Osteoblast (primary cell): ENCODE results near the gene GALNT10. TPM values are rescaled to one million over a fixed set of nuclear protein-coding genes. Genes with fewer than 3 reads are reported as not detected.

Experiments
- DNase-seq: peaks from one replicate; pipeline ENCODE4 v3.0.0; 2011; ENCODE audit warnings: low spot score, mixed read lengths; ENCODE audit not compliant: insufficient read length; ENCODE audit errors: missing footprints
- H2AFZ ChIP-seq: 2 replicates; pipeline ENCODE4 v1.6.0; 2011; ENCODE audit warnings: mild to moderate bottlenecking, low read length
- H3K27ac ChIP-seq: 2 replicates; pipeline ENCODE4 v1.5.1; 2011; ENCODE audit warnings: mild to moderate bottlenecking, low read depth, low read length, moderate library complexity
- H3K27me3 ChIP-seq: 2 replicates; pipeline ENCODE4 v1.6.0; 2012; ENCODE audit warnings: mild to moderate bottlenecking, control low read depth, inconsistent platforms, low read length, moderate library complexity; ENCODE audit not compliant: insufficient read depth
- H3K36me3 ChIP-seq: 2 replicates; pipeline ENCODE4 v1.5.1; 2011; ENCODE audit warnings: mild to moderate bottlenecking, low read length, control low read depth, moderate library complexity; ENCODE audit not compliant: insufficient read depth
- H3K4me1 ChIP-seq: 2 replicates; pipeline ENCODE4 v1.5.1; 2011; ENCODE audit warnings: mild to moderate bottlenecking, low read length, control low read depth, moderate library complexity; ENCODE audit not compliant: insufficient read depth
- H3K4me2 ChIP-seq: 2 replicates; pipeline ENCODE4 v1.6.0; 2011; ENCODE audit warnings: mild to moderate bottlenecking, low read length; ENCODE audit not compliant: insufficient read depth
- H3K4me3 ChIP-seq: fragments of 200-600 bp; sonication (generic); 3 replicates; pipeline ENCODE4 v1.5.1; 2012; ENCODE audit warnings: mild to moderate bottlenecking, low read length, inconsistent platforms; ENCODE audit not compliant: insufficient read depth
- H3K79me2 ChIP-seq: 2 replicates; pipeline ENCODE4 v1.6.0; 2012; ENCODE audit warnings: mild to moderate bottlenecking, low read length, control low read depth, inconsistent platforms; ENCODE audit not compliant: insufficient read depth
- H3K9me3 ChIP-seq: 2 replicates; pipeline ENCODE4 v1.5.1; 2011; ENCODE audit warnings: low read depth, low read length, control low read depth
- H4K20me1 ChIP-seq: 2 replicates; pipeline ENCODE4 v1.6.0; 2012; ENCODE audit warnings: mild to moderate bottlenecking, low read length, control low read depth; ENCODE audit not compliant: insufficient read depth
- total RNA-seq: library from RNA; depleted of rRNA; stranded (reverse); fragments of >200 nt; gene quantifications from 2 replicates; pipeline ENCODE4 v1.2.3, GENCODE V29; 2012
- TF ChIP-seq, protein P1 (sequence below): IDR thresholded peaks from 2 replicates; pipeline ENCODE4 v1.5.1; 2011; ENCODE audit warnings: mild to moderate bottlenecking, low read depth, low read length, moderate library complexity; ENCODE audit errors: extremely low read depth

Gene GALNT10
- total RNA-seq, 1 donor: 62.2 TPM

DNA sequence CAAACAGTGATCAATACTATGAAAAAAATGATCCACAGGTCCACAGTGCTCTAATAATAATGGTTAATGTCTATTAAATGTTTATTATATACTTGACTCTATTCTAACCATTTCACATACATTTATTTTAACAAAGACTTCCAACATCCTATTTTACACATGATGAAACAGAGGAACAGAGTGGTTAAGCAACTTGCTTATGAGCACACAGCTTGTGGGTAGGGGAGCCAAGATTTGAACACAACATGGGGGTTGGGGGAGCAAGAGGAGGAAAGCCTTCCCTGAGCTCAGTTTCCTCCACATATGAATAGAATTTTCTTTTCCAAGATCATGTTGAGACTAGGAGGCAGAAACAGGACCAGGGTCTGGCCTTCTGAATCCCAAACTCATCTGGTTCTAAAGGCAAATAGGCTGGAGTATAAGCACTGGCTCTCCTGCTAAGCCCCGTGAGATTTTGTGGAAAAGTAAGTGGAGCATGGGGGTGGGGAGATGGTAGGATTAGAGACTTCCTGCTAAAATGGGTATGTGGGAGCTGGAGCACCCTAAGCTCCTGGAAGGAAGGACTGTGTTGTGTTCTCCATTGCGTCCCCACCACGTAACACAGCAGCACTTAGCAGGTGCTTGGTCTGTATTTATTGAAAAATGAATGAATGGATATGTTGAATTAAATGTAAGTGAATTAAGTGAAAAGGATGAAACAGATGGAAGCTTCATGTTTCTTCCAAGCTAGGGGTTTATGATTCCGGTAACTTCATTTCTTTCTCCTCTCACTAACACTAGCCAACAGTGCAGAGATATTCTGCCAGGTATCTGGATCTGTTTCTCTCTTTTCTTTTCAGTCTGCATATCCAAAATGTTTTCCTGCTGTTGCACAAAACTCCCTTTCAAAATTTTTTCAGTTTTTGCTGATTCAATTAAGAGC lies 26.9 kb upstream of the GALNT10 start:
- Histone ChIP-seq H3K9me3 (no peaks in the 10 kb centered on the region), H4K20me1 (no peaks in the 10 kb centered on the region), H2AFZ (no peak overlapping the region), H3K27ac (no peak overlapping the region), H3K4me2 (no peak overlapping the region), H3K27me3 (peaks cover 16% of the 10 kb centered on the region), H3K4me3 (no peak overlapping the region), H3K4me1 (no peaks in the 10 kb centered on the region), H3K36me3 (no peaks in the 10 kb centered on the region), H3K79me2 (no peaks in the 10 kb centered on the region)
- no peak for DNase-seq
- TF ChIP-seq, protein P1, sequence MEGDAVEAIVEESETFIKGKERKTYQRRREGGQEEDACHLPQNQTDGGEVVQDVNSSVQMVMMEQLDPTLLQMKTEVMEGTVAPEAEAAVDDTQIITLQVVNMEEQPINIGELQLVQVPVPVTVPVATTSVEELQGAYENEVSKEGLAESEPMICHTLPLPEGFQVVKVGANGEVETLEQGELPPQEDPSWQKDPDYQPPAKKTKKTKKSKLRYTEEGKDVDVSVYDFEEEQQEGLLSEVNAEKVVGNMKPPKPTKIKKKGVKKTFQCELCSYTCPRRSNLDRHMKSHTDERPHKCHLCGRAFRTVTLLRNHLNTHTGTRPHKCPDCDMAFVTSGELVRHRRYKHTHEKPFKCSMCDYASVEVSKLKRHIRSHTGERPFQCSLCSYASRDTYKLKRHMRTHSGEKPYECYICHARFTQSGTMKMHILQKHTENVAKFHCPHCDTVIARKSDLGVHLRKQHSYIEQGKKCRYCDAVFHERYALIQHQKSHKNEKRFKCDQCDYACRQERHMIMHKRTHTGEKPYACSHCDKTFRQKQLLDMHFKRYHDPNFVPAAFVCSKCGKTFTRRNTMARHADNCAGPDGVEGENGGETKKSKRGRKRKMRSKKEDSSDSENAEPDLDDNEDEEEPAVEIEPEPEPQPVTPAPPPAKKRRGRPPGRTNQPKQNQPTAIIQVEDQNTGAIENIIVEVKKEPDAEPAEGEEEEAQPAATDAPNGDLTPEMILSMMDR: no peak

DNA sequence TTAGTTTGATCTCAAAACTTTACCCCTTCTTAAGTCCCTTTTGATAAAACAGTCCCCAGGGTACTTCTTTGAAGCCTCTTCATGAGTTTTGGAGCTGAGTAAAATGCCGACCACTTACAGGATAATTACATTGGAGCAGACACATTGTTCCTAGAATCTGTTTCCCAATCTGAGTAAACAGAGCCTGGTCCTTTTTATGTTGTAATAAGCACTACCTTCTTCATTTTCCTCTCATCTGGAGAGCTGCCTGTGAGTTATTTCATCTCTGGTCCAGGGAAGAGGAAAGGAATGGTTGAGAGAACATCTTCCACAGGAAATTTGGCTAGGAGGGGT lies 26.3 kb upstream of the GALNT10 start:
- H3K9me3 ChIP-seq: no peaks in the 10 kb centered on the region

GRCh38 chr5:154165886-154166285 lies 24.6 kb upstream of the GALNT10 start:
- H3K9me3 ChIP-seq: no peaks in the 10 kb centered on the region
- H3K79me2 ChIP-seq: no peaks in the 10 kb centered on the region
- no peaks in the 10 kb centered on the region for H3K4me1 ChIP-seq
- no peak overlapping the region for H3K27ac ChIP-seq
- no peak overlapping the region for H3K4me3 ChIP-seq
- TF ChIP-seq, protein P1: no peak
- H3K27me3 ChIP-seq: peaks cover 16% of the 10 kb centered on the region
- no peaks in the 10 kb centered on the region for H3K36me3 ChIP-seq
- H4K20me1 ChIP-seq: no peaks in the 10 kb centered on the region
- H3K4me2 ChIP-seq: no peak overlapping the region
- H2AFZ ChIP-seq: no peak overlapping the region
- no peak for DNase-seq

More for the DNA sequence above, 26.3 kb upstream of the GALNT10 start:
- no peaks in the 10 kb centered on the region for H3K4me1 ChIP-seq
- no peak for DNase-seq
- no peaks in the 10 kb centered on the region for H3K36me3 ChIP-seq
- TF ChIP-seq, protein P1: no peak
- no peak overlapping the region for H3K4me2 ChIP-seq
- H3K27ac ChIP-seq: no peak overlapping the region
- H3K79me2 ChIP-seq: no peaks in the 10 kb centered on the region
- H3K4me3 ChIP-seq: no peak overlapping the region
- peaks cover 16% of the 10 kb centered on the region for H3K27me3 ChIP-seq
- no peaks in the 10 kb centered on the region for H4K20me1 ChIP-seq
- no peak overlapping the region for H2AFZ ChIP-seq

DNA sequence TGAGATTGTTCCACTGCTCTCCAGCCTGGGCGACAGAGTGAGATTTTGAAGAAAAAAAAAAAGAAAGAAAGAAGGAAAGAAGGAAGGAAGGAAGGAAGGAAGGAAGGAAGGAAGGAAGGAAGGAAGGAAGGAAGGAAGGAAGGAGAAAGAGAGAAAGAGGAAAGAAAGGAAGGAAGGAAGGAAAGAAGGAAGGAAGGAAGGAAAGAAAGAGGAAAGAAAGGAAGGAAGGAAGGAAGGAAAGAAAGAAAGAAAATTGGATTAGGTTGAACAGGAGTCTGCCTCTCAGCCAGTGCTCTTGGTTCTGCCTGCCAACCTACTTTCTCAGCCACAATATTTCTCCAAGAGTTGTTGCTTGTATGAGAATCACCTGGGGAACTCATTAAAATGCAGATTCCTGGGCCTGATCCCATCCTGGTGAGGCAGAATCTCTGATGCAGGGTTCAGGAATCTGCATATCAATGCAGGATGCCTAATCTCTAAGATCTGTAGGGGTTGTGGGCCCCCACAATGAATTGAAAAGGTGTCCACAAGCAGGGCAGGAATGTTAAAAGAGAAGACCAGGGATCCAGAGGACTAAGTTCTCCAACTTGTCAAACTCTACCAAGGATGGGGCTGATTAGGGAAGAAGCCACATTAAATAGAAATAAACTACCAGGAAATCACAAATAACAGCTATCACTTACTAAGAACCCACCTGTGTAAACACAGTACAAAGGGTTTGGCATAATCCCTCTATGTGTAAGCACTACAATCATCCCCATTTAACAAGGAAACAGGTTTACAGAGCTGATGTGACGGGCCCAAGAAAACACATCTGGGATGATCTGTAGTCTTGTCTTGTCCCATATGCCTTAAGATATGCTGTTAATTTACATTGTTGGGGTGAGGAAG lies 23.4 kb upstream of the GALNT10 start:
- Histone ChIP-seq H3K36me3 (no peaks in the 10 kb centered on the region), H4K20me1 (no peaks in the 10 kb centered on the region), H3K4me2 (no peak overlapping the region), H3K4me1 (no peaks in the 10 kb centered on the region), H3K9me3 (no peaks in the 10 kb centered on the region), H3K79me2 (no peaks in the 10 kb centered on the region), H3K27me3 (peaks cover 16% of the 10 kb centered on the region), H3K27ac (no peak overlapping the region), H3K4me3 (no peak overlapping the region), H2AFZ (no peak overlapping the region)
- DNase-seq: no peak
- TF ChIP-seq, protein P1: no peak
